ENCODE data around the gene ABHD12B.

The ABHD12B gene

DNA sequence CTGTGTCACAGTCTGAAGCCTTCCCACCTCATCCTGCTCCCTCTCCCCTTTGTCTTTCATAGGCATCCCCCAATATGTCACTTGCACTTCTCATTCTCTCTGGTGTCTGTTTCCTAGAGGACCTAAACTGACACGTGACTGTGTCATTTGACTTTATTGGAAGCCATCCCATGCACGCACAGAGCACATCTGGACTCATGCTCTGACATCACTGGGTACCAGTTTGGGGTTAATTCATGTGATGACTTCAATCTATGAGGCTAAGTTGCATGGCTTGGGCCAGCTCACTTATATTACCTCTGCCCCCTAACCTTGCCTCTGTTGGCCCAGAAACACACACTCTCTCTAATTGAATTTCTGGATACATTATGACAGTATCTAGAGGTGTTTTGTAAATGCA is 51.0 kb downstream of the ABHD12B start:
- Histone ChIP-seq H3K27ac (no peak overlapping the region), H3K27me3 (replicated peaks) (no peaks in the 10 kb centered on the region), H3K4me3 (ENCODE audit: low read depth, low read length) (no peak overlapping the region), H3K36me3 (replicated peaks) (peaks cover 4% of the 10 kb centered on the region)
- TF ChIP-seq, protein P1, sequence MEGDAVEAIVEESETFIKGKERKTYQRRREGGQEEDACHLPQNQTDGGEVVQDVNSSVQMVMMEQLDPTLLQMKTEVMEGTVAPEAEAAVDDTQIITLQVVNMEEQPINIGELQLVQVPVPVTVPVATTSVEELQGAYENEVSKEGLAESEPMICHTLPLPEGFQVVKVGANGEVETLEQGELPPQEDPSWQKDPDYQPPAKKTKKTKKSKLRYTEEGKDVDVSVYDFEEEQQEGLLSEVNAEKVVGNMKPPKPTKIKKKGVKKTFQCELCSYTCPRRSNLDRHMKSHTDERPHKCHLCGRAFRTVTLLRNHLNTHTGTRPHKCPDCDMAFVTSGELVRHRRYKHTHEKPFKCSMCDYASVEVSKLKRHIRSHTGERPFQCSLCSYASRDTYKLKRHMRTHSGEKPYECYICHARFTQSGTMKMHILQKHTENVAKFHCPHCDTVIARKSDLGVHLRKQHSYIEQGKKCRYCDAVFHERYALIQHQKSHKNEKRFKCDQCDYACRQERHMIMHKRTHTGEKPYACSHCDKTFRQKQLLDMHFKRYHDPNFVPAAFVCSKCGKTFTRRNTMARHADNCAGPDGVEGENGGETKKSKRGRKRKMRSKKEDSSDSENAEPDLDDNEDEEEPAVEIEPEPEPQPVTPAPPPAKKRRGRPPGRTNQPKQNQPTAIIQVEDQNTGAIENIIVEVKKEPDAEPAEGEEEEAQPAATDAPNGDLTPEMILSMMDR (IDR thresholded peaks at IDR 0.05; ENCODE audit: low read depth, low read length, missing control alignments), result no peak
- no peak for DNase-seq
- in situ Hi-C loops (cut with HindIII; ENCODE audit: low pct_ligation_motif_present, low sequenced_read_pairs), result no loop called here

DNA sequence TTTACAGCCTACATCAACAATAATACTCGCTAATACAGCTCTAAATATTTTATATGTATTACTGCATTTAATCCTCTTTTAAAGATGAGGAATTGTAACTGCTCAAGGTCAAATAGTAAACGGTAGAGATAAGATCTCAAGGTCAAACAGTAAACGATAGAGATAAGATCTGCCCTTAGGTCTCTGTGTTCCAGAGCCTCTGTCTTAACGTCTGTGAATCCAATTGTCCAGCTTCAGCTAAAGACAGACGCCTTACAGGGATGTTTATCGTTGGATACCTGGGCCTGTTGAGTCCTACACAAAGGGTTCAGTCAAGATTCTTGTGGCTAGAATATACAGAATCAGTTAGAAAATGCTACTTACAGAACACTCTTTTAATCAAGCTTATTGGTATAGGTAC is 52.4 kb downstream of the ABHD12B start:
- Histone ChIP-seq H3K27me3 (replicated peaks) (no peaks in the 10 kb centered on the region), H3K36me3 (replicated peaks) (peaks cover 8% of the 10 kb centered on the region), H3K27ac (no peak overlapping the region), H3K4me3 (ENCODE audit: low read depth, low read length) (no peak overlapping the region)
- TF ChIP-seq, protein P1 (IDR thresholded peaks at IDR 0.05; ENCODE audit: low read depth, low read length, missing control alignments), result no peak
- in situ Hi-C loops (cut with HindIII; ENCODE audit: low pct_ligation_motif_present, low sequenced_read_pairs), result no loop called here
- no peak for DNase-seq

DNA sequence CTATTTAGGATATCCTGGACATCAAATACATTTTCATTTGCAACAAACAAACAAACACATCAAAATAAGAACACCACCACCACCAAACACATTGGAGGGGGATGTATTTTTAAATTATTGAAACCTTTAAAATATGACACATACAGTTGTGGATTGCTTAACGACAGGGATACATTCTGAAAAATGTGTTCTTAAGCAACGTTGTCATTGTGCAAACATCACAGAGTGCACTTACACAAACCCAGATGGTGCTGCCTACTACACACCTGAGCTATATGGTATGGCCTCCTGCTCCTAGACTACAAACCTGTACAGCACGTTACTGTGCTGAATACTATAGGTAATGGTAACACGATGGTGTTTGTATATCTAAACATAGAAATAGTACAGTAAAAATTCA is 53.0 kb downstream of the ABHD12B start:
- in situ Hi-C loops (cut with HindIII; ENCODE audit: low pct_ligation_motif_present, low sequenced_read_pairs), result no loop called here
- DNase-seq, result no peak
- peaks cover 8% of the 10 kb centered on the region for H3K36me3 ChIP-seq (replicated peaks)
- TF ChIP-seq, protein P1 (IDR thresholded peaks at IDR 0.05; ENCODE audit: low read depth, low read length, missing control alignments), result no peak
- H3K27ac ChIP-seq, result no peak overlapping the region
- no peaks in the 10 kb centered on the region for H3K27me3 ChIP-seq (replicated peaks)
- H3K4me3 ChIP-seq (ENCODE audit: low read depth, low read length), result no peak overlapping the region

DNA sequence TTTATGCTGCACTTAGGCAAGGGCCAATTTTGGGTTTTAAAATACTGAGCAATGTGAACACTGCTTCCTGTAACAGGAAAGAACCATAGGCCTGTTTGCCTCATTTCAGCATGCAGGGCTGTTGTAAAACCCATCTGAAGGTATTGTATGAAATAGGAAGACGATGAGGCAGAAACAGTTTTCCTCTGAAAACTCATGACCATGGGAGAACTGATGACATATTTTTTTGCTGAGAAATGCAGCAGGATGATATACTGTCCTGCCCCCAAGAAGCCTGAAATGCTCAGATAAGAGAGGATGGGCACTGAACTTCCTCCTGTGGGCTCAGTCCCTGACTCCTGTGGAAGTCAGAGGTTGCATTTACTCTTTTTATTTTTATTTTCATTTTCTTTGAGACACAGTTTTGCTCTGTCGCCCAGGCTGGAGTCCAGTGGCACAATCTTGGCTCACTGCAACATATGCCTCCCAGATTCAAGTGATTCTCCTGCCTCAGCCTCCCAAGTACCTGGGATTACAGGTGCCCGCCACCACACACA is 55.1 kb downstream of the ABHD12B start:
- TF ChIP-seq, protein P1 (IDR thresholded peaks at IDR 0.05; ENCODE audit: low read depth, low read length, missing control alignments), result no peak
- Histone ChIP-seq H3K27me3 (replicated peaks) (no peaks in the 10 kb centered on the region), H3K27ac (no peak overlapping the region), H3K4me3 (ENCODE audit: low read depth, low read length) (no peak overlapping the region), H3K36me3 (replicated peaks) (peaks cover 16% of the 10 kb centered on the region)
- no peak for DNase-seq
- in situ Hi-C loops (cut with HindIII; ENCODE audit: low pct_ligation_motif_present, low sequenced_read_pairs), result no loop called here

DNA sequence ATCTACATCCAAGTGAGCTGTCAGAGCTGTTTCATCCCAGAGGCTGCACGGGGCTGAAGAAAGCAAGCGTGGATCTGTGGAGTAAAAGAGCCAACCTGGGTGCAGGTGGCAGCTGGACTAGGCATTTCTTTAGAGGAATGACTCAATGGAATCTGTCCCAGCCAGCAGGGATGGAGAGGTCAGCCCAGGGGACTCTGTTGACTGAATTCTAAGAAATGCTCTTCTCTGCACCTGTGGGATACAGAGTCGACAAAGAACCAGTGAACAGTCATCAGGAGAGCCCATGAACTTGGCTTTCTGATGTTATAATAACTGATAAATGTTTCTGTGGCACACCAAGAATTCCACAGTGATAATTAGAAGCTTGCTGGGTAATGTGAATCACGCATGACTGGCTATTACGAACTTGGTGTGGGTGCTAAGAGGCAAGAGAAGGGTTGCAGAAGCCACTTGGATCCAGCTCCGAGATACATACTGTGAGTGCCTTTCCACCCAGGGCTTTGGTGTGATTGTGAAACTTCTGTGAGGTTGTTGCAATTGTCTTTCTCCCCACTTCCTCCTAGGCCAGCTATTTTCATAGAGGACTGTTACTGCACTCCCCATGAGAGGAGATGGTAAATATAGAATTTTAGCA is 56.3 kb downstream of the ABHD12B start:
- DNase-seq, result no peak
- Histone ChIP-seq H3K27ac (no peak overlapping the region), H3K36me3 (replicated peaks) (peaks cover 11% of the 10 kb centered on the region)

More for the DNA sequence above, 56.3 kb downstream of the ABHD12B start:
- Histone ChIP-seq H3K27me3 (replicated peaks) (no peaks in the 10 kb centered on the region), H3K4me3 (ENCODE audit: low read depth, low read length) (no peak overlapping the region)
- in situ Hi-C loops (cut with HindIII; ENCODE audit: low pct_ligation_motif_present, low sequenced_read_pairs), result no loop called here
- TF ChIP-seq, protein P1 (IDR thresholded peaks at IDR 0.05; ENCODE audit: low read depth, low read length, missing control alignments), result no peak

Data from brain microvascular endothelial cell (primary cell).